Measurements from ENCODE around the gene EWSR1.
"Not testable (repeated sequence)": the region's sequence is repeated elsewhere in the genome, so short reads cannot be mapped to it uniquely, and the experiment has no call there.

Gene EWSR1

GRCh38 chr22:29245626-29246385, 22.3 kb upstream of the EWSR1 start:
- DNase-seq (ENCODE audit: low read depth) = peak; percentile 44

- not testable (repeated sequence) for DNase-seq (ENCODE audit: low read depth)
Observed at GRCh38 chr22:29247891-29248290, 20.2 kb upstream of the EWSR1 start.

- no peak for DNase-seq (ENCODE audit: low read depth)
Observed at GRCh38 chr22:29251265-29251664, 16.8 kb upstream of the EWSR1 start.

- DNase-seq (ENCODE audit: low read depth) = no peak
Observed at GRCh38 chr22:29251981-29252911, 15.8 kb upstream of the EWSR1 start.

- no peak for DNase-seq (ENCODE audit: low read depth)
Observed at GRCh38 chr22:29253561-29254285, 14.3 kb upstream of the EWSR1 start.

GRCh38 chr22:29254286-29254660, 13.8 kb upstream of the EWSR1 start:
- DNase-seq (ENCODE audit: low read depth) = no peak

GRCh38 chr22:29255064-29255621, 12.9 kb upstream of the EWSR1 start:
- no peak for DNase-seq (ENCODE audit: low read depth)

- DNase-seq (ENCODE audit: low read depth) = no peak
Observed at GRCh38 chr22:29256606-29257325, 11.3 kb upstream of the EWSR1 start.

- no peak for DNase-seq (ENCODE audit: low read depth)
Observed at GRCh38 chr22:29257751-29258181, 10.3 kb upstream of the EWSR1 start.

GRCh38 chr22:29258407-29259252, 9.4 kb upstream of the EWSR1 start:
- DNase-seq (ENCODE audit: low read depth) = no peak

- no peak for DNase-seq (ENCODE audit: low read depth)
Observed at GRCh38 chr22:29259253-29259899, 8.7 kb upstream of the EWSR1 start.

GRCh38 chr22:29260031-29260560, 8.0 kb upstream of the EWSR1 start:
- no peak for DNase-seq (ENCODE audit: low read depth)

- DNase-seq (ENCODE audit: low read depth) = no peak
Observed at GRCh38 chr22:29260601-29261315, 7.3 kb upstream of the EWSR1 start.

- DNase-seq (ENCODE audit: low read depth) = no peak
Observed at GRCh38 chr22:29263791-29264276, 4.2 kb upstream of the EWSR1 start.

GRCh38 chr22:29265305-29265704, 2.8 kb upstream of the EWSR1 start:
- DNase-seq (ENCODE audit: low read depth) = no peak

GRCh38 chr22:29265929-29266328, 2.1 kb upstream of the EWSR1 start:
- DNase-seq (ENCODE audit: low read depth) = no peak

GRCh38 chr22:29266564-29267461, 1.3 kb upstream of the EWSR1 start:
- no peak for DNase-seq (ENCODE audit: low read depth)

GRCh38 chr22:29267462-29267857, 608 bp upstream of the EWSR1 start:
- DNase-seq (ENCODE audit: low read depth) = no peak
